Glutamatergic neuron (in vitro differentiated cells): ENCODE measurements around the gene CLDN11. TPM values are rescaled to one million over a fixed set of nuclear protein-coding genes. Genes with fewer than 3 reads are reported as not detected.
A peak's percentile ranks its signal among the peaks of the same experiment; 100 is the strongest.

Experiments
- DNase-seq: peaks from one replicate; pipeline ENCODE4 v3.0.0; 2022
- H3K27ac Mint-ChIP-seq: one replicate; pipeline ENCODE4 v1.8.0; 2020; ENCODE audit warnings: mild to moderate bottlenecking, mixed read lengths, inconsistent platforms; ENCODE audit not compliant: unreplicated experiment
- H3K27me3 Mint-ChIP-seq: one replicate; pipeline ENCODE4 v1.8.0; 2020; ENCODE audit warnings: mild to moderate bottlenecking, moderate library complexity, mixed read lengths, inconsistent platforms; ENCODE audit not compliant: unreplicated experiment
- H3K36me3 Mint-ChIP-seq: one replicate; pipeline ENCODE4 v1.8.0; 2020; ENCODE audit warnings: mild to moderate bottlenecking, mixed read lengths, inconsistent platforms; ENCODE audit not compliant: unreplicated experiment
- H3K4me1 Mint-ChIP-seq: one replicate; pipeline ENCODE4 v1.8.0; 2020; ENCODE audit warnings: mild to moderate bottlenecking, low read depth, mixed read lengths, inconsistent platforms; ENCODE audit not compliant: unreplicated experiment
- H3K4me3 Mint-ChIP-seq: one replicate; pipeline ENCODE4 v1.8.0; 2020; ENCODE audit warnings: mild to moderate bottlenecking, mixed read lengths, inconsistent platforms; ENCODE audit not compliant: unreplicated experiment
- H3K9me3 Mint-ChIP-seq: one replicate; pipeline ENCODE4 v1.8.0; 2020; ENCODE audit warnings: mild to moderate bottlenecking, moderate library complexity, mixed read lengths, inconsistent platforms; ENCODE audit not compliant: unreplicated experiment
- total RNA-seq: library from RNA; stranded (reverse); fragmentation: NEBNext Ultra II Directional; extraction: Animal tissue kit (Norgen Biotek cat#: 25700); gene quantifications from one replicate; pipeline ENCODE4 v1.2.1, GENCODE V29; 2021; ENCODE audit not compliant: unreplicated experiment
- TF ChIP-seq, protein P1 (sequence below): fragments of 200-600 bp; sonication (generic); IDR thresholded peaks from one replicate; pipeline ENCODE4 v1.5.0; 2021; ENCODE audit not compliant: partially characterized antibody, unreplicated experiment

CLDN11 gene
- total RNA-seq, 1 donor from 2014 or later: 0.44 TPM

DNA sequence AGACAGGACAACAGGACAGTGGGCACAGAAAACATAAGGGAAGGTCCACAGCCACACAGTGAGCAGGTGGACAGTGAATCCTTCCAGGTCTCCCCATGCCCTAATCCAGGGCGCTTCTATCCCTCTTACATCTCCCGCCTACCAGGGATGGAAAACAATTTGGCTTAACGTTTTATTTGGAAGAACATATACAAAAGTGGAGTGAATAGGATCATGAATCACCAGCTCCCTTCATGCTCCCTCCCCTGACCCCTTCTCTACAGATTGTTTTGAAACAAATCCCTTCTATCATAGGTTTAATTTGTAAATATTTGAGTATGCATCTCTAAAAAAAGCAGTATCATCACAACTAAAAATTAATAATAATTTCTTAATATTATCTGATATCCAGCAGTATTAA lies 52.5 kb downstream of the CLDN11 start:
- Mint-ChIP-seq H3K36me3 (no peaks in the 10 kb centered on the region), H3K4me3 (no peak overlapping the region), H3K4me1 (peaks cover 28% of the 10 kb centered on the region), H3K27ac (peak overlapping the region; percentile 81), H3K27me3 (peaks cover 2% of the 10 kb centered on the region), H3K9me3 (no peaks in the 10 kb centered on the region)
- DNase-seq: no peak
- TF ChIP-seq, protein P1, sequence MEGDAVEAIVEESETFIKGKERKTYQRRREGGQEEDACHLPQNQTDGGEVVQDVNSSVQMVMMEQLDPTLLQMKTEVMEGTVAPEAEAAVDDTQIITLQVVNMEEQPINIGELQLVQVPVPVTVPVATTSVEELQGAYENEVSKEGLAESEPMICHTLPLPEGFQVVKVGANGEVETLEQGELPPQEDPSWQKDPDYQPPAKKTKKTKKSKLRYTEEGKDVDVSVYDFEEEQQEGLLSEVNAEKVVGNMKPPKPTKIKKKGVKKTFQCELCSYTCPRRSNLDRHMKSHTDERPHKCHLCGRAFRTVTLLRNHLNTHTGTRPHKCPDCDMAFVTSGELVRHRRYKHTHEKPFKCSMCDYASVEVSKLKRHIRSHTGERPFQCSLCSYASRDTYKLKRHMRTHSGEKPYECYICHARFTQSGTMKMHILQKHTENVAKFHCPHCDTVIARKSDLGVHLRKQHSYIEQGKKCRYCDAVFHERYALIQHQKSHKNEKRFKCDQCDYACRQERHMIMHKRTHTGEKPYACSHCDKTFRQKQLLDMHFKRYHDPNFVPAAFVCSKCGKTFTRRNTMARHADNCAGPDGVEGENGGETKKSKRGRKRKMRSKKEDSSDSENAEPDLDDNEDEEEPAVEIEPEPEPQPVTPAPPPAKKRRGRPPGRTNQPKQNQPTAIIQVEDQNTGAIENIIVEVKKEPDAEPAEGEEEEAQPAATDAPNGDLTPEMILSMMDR: no peak

DNA sequence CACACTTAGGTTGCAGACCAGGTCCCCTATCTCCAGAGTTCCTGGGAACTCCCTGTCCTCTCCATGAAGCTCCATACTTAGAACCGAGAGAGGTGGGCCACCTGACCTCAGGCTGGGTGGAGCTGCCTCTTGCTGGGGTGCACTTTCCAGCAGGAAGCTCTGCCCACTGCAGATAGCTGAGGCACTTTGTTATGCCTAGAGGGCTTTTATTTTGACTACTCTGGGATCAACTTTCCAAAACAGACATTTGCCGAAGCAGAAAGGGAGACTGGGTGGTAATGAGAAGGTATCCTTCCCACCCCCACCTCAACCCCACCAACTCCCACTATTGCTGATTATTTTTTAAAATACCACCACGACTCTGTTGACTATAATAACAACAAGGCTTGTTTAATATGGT lies 54.7 kb downstream of the CLDN11 start:
- H3K36me3 Mint-ChIP-seq: no peaks in the 10 kb centered on the region
- H3K4me3 Mint-ChIP-seq: no peak overlapping the region
- H3K27me3 Mint-ChIP-seq: peaks cover 2% of the 10 kb centered on the region
- peaks cover 17% of the 10 kb centered on the region for H3K4me1 Mint-ChIP-seq
- no peak overlapping the region for H3K27ac Mint-ChIP-seq
- DNase-seq: no peak
- no peaks in the 10 kb centered on the region for H3K9me3 Mint-ChIP-seq
- TF ChIP-seq, protein P1: no peak

DNA sequence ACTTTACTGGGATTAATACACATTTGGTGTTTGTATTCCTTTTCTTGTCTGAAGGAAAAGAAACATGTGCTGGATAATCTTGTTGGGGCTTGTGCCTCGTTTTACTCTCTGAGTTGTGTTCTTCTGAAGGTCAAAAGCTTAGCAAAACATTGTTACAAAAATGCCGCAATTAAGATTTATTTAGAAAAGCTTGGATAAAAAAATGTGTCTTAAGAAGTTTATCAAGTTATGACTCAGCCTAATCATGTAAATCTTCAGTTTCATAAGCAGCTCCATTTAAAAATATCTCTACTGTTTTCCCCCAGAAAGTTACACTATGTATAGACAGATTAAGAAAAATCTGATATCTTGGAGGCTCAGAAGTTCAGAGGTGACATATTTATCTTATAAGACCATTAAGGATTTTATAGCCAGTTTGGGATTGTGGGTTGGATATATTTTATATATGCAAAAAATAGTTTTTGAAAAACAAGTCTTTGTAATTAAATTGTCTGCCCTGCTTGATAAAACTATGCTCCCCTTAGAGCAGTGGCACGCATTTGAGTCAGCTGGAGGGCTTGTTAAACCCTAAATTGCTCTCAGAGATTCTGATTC lies 56.5 kb downstream of the CLDN11 start:
- TF ChIP-seq, protein P1: no peak
- Mint-ChIP-seq H3K4me3 (no peak overlapping the region), H3K4me1 (peaks cover 11% of the 10 kb centered on the region), H3K27me3 (peaks cover 2% of the 10 kb centered on the region), H3K36me3 (peaks cover 6% of the 10 kb centered on the region), H3K27ac (no peak overlapping the region), H3K9me3 (peaks cover 3% of the 10 kb centered on the region)
- DNase-seq: no peak

DNA sequence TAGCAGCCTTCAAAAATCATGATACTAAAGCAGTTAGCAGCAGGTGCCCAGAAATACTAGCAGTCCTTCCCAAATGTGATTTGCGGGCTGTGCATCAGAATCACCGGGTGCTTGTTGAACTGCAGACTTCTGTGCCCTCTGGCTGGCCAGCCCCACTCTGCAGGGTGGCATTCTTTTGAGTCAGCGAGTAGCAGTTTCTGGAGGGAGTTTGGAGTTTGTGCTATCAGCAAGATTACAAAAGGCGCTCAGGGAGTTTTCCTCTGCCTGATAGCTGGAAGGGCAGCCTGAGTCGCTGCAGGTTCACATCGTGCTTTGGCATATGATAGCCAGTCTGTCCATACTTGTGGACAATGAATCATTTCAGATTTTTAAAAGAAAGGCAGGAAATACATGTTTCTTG lies 57.6 kb downstream of the CLDN11 start:
- H3K4me3 Mint-ChIP-seq: no peak overlapping the region
- H3K36me3 Mint-ChIP-seq: peaks cover 7% of the 10 kb centered on the region
- peaks cover 3% of the 10 kb centered on the region for H3K9me3 Mint-ChIP-seq
- no peak overlapping the region for H3K27ac Mint-ChIP-seq
- H3K4me1 Mint-ChIP-seq: no peaks in the 10 kb centered on the region
- no peaks in the 10 kb centered on the region for H3K27me3 Mint-ChIP-seq
- DNase-seq: no peak
- TF ChIP-seq, protein P1: no peak

DNA sequence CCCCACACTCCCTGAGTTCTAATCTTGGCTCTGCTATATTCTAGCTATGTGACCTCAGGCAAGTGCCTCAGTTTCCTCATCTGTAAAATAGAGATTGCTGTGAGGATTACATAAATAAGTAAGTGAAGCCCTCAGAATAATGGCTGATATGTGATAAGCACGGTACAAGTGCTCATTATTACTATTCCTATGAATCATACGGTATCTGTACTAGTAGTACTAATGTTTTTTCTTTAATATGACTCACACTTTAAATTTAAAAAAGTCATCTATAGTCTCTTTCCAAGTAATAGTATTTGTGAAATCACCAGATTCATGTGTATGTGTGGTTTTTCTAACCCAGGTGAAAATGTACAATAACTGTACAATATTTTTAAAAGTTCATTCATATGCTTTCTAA lies 58.7 kb downstream of the CLDN11 start:
- H3K27ac Mint-ChIP-seq: no peak overlapping the region
- peaks cover 3% of the 10 kb centered on the region for H3K9me3 Mint-ChIP-seq
- no peaks in the 10 kb centered on the region for H3K27me3 Mint-ChIP-seq
- no peak overlapping the region for H3K4me3 Mint-ChIP-seq
- no peak for DNase-seq
- peaks cover 13% of the 10 kb centered on the region for H3K36me3 Mint-ChIP-seq
- TF ChIP-seq, protein P1: no peak
- no peaks in the 10 kb centered on the region for H3K4me1 Mint-ChIP-seq
